ENCODE data around the gene TSPAN5. TPM values are rescaled to one million over a fixed set of nuclear protein-coding genes. Genes with fewer than 3 reads are reported as not detected.

The TSPAN5 gene
- total RNA-seq, 1 experiment from 2014 or later: 41.8 TPM

DNA sequence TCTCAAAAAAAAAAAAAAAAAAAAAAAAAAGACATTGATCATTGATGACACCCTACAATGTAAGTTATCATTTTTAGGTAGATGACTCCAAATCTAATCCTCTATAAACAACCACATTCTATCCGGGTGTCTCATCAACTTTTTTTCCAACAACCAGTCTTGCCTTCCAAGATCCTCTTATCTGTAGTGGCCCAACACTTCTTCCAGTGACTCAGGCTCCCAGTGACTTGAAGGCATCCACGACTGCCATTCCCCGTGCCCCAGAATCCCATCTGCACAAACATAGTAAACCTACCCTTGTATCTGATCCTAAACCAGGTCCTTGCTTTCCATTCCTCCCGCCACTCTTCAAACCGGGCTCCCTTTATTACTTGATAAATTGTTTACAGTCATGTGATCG, 15.6 kb upstream of the TSPAN5 start:
- no peaks in the 10 kb centered on the region for H3K4me1 ChIP-seq (ENCODE audit: insufficient read depth, low read length)
- TF ChIP-seq, protein P1, sequence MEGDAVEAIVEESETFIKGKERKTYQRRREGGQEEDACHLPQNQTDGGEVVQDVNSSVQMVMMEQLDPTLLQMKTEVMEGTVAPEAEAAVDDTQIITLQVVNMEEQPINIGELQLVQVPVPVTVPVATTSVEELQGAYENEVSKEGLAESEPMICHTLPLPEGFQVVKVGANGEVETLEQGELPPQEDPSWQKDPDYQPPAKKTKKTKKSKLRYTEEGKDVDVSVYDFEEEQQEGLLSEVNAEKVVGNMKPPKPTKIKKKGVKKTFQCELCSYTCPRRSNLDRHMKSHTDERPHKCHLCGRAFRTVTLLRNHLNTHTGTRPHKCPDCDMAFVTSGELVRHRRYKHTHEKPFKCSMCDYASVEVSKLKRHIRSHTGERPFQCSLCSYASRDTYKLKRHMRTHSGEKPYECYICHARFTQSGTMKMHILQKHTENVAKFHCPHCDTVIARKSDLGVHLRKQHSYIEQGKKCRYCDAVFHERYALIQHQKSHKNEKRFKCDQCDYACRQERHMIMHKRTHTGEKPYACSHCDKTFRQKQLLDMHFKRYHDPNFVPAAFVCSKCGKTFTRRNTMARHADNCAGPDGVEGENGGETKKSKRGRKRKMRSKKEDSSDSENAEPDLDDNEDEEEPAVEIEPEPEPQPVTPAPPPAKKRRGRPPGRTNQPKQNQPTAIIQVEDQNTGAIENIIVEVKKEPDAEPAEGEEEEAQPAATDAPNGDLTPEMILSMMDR (conservative IDR thresholded peaks at IDR 0.05; ENCODE audit: low read depth, low read length): no peak
- TF ChIP-seq EZH2 (IDR thresholded peaks at IDR 0.05; ENCODE audit: low read length, unreplicated experiment) (no peak), EZH2phosphoT487 (IDR thresholded peaks at IDR 0.05; ENCODE audit: borderline replicate concordance, low read length) (no peak)
- intact Hi-C loops (cut with micrococcal nuclease): no loop called here
- no peak overlapping the region for H3K4me3 ChIP-seq (ENCODE audit: low read length)
- no peaks in the 10 kb centered on the region for H3K27me3 ChIP-seq (ENCODE audit: low read length)
- no peaks in the 10 kb centered on the region for H3F3A ChIP-seq (ENCODE audit: low read length, unreplicated experiment)
- no peaks in the 10 kb centered on the region for H3K9me3 ChIP-seq (ENCODE audit: low read length)
- no peak overlapping the region for H3K9ac ChIP-seq (ENCODE audit: low read length)
- DNase-seq (no peak), ATAC-seq (no peak)
- H3K4me2 ChIP-seq (ENCODE audit: low read length): no peak overlapping the region
- POLR2A ChIA-PET (ENCODE audit: unreplicated experiment): no interaction called here
- BruUV-seq (replicated peaks): no TSS peak
- no peak overlapping the region for H3K27ac ChIP-seq (ENCODE audit: low read length)
- H4K20me1 ChIP-seq (ENCODE audit: low read length): no peaks in the 10 kb centered on the region
- CTCF ChIA-PET: no interaction called here
- no peak overlapping the region for H2AFZ ChIP-seq (ENCODE audit: low read length)
- no peaks in the 10 kb centered on the region for H3K36me3 ChIP-seq (ENCODE audit: low read depth, low read length)
- H3K79me2 ChIP-seq (ENCODE audit: low read length): no peaks in the 10 kb centered on the region
- no peaks in the 10 kb centered on the region for H3K9me2 ChIP-seq (replicated peaks; ENCODE audit: low read length)

DNA sequence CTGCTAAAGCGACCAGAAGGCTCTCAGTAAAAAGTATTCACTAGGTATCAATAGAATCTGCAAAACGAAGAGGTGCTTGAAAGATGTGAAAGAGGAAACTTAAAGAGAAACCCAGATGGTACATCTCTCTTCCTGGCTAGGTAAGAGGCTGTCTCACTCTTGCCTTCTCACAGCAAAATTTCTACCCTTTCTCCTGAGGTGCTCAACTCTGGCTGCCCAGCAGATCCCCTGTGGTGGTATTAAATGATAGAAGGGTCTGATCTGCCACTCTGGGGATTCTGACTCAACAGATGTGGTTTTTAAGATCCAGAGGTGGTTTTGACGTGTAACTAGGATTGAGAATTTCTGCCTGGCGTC, 14.9 kb upstream of the TSPAN5 start:
- no peaks in the 10 kb centered on the region for H3K27me3 ChIP-seq (ENCODE audit: low read length)
- H3K4me3 ChIP-seq (ENCODE audit: low read length): no peak overlapping the region
- DNase-seq: no peak
- no peaks in the 10 kb centered on the region for H3K36me3 ChIP-seq (ENCODE audit: low read depth, low read length)
- no peak overlapping the region for H3K27ac ChIP-seq (ENCODE audit: low read length)
- H3K9ac ChIP-seq (ENCODE audit: low read length): no peak overlapping the region
- no peaks in the 10 kb centered on the region for H3K9me2 ChIP-seq (replicated peaks; ENCODE audit: low read length)
- H3K9me3 ChIP-seq (ENCODE audit: low read length): no peaks in the 10 kb centered on the region
- H3F3A ChIP-seq (ENCODE audit: low read length, unreplicated experiment): no peaks in the 10 kb centered on the region
- intact Hi-C loops (cut with micrococcal nuclease): no loop called here
- H3K4me1 ChIP-seq (ENCODE audit: insufficient read depth, low read length): no peaks in the 10 kb centered on the region
- TF ChIP-seq EZH2phosphoT487 (IDR thresholded peaks at IDR 0.05; ENCODE audit: borderline replicate concordance, low read length): no peak
- TF ChIP-seq, protein P1 (conservative IDR thresholded peaks at IDR 0.05; ENCODE audit: low read depth, low read length): no peak
- TF ChIP-seq EZH2 (IDR thresholded peaks at IDR 0.05; ENCODE audit: low read length, unreplicated experiment): no peak
- ChIA-PET POLR2A (ENCODE audit: unreplicated experiment) (no interaction called here), CTCF (no interaction called here)
- no peaks in the 10 kb centered on the region for H4K20me1 ChIP-seq (ENCODE audit: low read length)
- no peaks in the 10 kb centered on the region for H3K79me2 ChIP-seq (ENCODE audit: low read length)
- no peak overlapping the region for H2AFZ ChIP-seq (ENCODE audit: low read length)
- BruUV-seq (replicated peaks): no TSS peak
- ATAC-seq: no peak
- H3K4me2 ChIP-seq (ENCODE audit: low read length): no peak overlapping the region

DNA sequence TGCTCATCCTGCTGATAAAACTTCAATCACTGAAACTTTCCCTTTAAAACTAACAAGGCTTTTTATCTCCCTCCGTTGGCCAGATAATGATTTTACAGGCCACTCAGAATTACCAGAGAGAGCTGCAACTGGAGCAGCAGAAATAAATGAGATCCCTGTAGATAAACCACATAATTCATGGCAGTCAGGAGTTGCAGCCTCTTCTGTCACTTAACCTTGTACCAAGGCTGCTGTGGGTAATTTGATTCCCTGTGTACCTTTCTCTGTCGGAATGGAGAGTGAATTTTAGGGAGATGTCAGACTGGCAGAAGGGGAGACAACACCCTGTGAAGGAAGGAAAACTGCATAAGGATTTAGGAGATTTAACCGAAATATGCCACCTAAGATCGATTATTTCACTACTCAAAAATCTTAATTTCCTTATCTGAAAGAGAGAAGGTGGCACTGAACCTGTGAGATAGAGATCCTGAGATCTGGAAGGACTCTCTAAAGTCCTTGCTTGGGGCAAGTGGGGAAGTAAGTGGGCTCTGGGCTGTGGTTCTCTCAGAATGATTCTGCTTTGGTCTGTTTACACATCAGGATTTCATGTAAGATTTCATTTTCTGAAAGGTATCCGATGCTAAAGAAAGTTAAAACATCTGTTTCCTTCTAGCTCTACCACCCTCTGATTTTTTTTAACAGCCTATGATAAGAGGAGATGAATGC, 14.3 kb upstream of the TSPAN5 start:
- H3K27me3 ChIP-seq (ENCODE audit: low read length): no peaks in the 10 kb centered on the region
- ChIA-PET POLR2A (ENCODE audit: unreplicated experiment) (no interaction called here), CTCF (no interaction called here)
- no peaks in the 10 kb centered on the region for H4K20me1 ChIP-seq (ENCODE audit: low read length)
- H3K36me3 ChIP-seq (ENCODE audit: low read depth, low read length): no peaks in the 10 kb centered on the region
- H3K9me3 ChIP-seq (ENCODE audit: low read length): no peaks in the 10 kb centered on the region
- no peaks in the 10 kb centered on the region for H3K4me1 ChIP-seq (ENCODE audit: insufficient read depth, low read length)
- intact Hi-C loops (cut with micrococcal nuclease): no loop called here
- H3K4me3 ChIP-seq (ENCODE audit: low read length): no peak overlapping the region
- no peak overlapping the region for H3K9ac ChIP-seq (ENCODE audit: low read length)
- BruUV-seq (replicated peaks): no TSS peak
- H3K4me2 ChIP-seq (ENCODE audit: low read length): no peak overlapping the region
- no peaks in the 10 kb centered on the region for H3K79me2 ChIP-seq (ENCODE audit: low read length)
- ATAC-seq (no peak), DNase-seq (no peak)
- TF ChIP-seq EZH2 (IDR thresholded peaks at IDR 0.05; ENCODE audit: low read length, unreplicated experiment) (no peak), EZH2phosphoT487 (IDR thresholded peaks at IDR 0.05; ENCODE audit: borderline replicate concordance, low read length) (no peak)
- TF ChIP-seq, protein P1 (conservative IDR thresholded peaks at IDR 0.05; ENCODE audit: low read depth, low read length): no peak
- H3K27ac ChIP-seq (ENCODE audit: low read length): no peak overlapping the region
- no peaks in the 10 kb centered on the region for H3K9me2 ChIP-seq (replicated peaks; ENCODE audit: low read length)
- no peaks in the 10 kb centered on the region for H3F3A ChIP-seq (ENCODE audit: low read length, unreplicated experiment)
- H2AFZ ChIP-seq (ENCODE audit: low read length): no peak overlapping the region
